IMR-90 (cell line): ENCODE measurements around the gene FBN1. TPM values are rescaled to one million over a fixed set of nuclear protein-coding genes. Genes with fewer than 3 reads are reported as not detected.

Source experiments
- ATAC-seq: fragments of 200-7000 bp; cut with Tn5 transposase; 2 replicates; pipeline ENCODE4 v1.9.1; 2020; ENCODE audit warnings: low read depth, mild to moderate bottlenecking, moderate library complexity
- BruUV-seq: library from RNA; stranded (reverse); fragments of 400-500 nt; replicated peaks from 2 replicates; lab custom pipeline; 2021; lab: Mats Ljungman, UMichigan
- CTCF ChIA-PET: fragments of 300-600 bp; formaldehyde crosslinking; extraction: SDS; loops from one replicate; lab custom pipeline; 2021; ENCODE audit warnings: antibody characterized with exemption; lab: Yijun Ruan, JAX
- POLR2A ChIA-PET: fragments of 300-600 bp; sonication (Branson Sonifier 250); formaldehyde crosslinking; loops from one replicate; lab custom pipeline; 2022; ENCODE audit warnings: antibody characterized with exemption; ENCODE audit not compliant: unreplicated experiment; lab: Charles Lee
- DNase-seq: peaks from one replicate; pipeline ENCODE4 v3.0.0; 2013
- H2AFZ ChIP-seq: replicated peaks from 2 replicates; pipeline ENCODE3; 2013; ENCODE audit warnings: low read length, mild to moderate bottlenecking; ENCODE audit not compliant: poor library complexity
- H2AK5ac ChIP-seq: 2 replicates; pipeline ENCODE4 v1.6.1; 2013; ENCODE audit warnings: low read depth, low read length, inconsistent platforms
- H2AK9ac ChIP-seq: replicated peaks from 2 replicates; pipeline ENCODE3; 2013; ENCODE audit warnings: mild to moderate bottlenecking, low read depth, low read length, moderate library complexity; ENCODE audit not compliant: poor library complexity
- H2BK120ac ChIP-seq: 2 replicates; pipeline ENCODE4 v1.6.1; 2013; ENCODE audit warnings: low read depth, low read length, inconsistent platforms
- H2BK15ac ChIP-seq: 3 replicates; pipeline ENCODE4 v1.6.1; 2013; ENCODE audit warnings: low read depth, low read length, inconsistent platforms
- H2BK20ac ChIP-seq: 2 replicates; pipeline ENCODE4 v1.6.1; 2013; ENCODE audit warnings: low read depth, mild to moderate bottlenecking, inconsistent platforms, low read length, moderate library complexity
- H2BK5ac ChIP-seq: 2 replicates; pipeline ENCODE4 v1.6.1; 2013; ENCODE audit warnings: mild to moderate bottlenecking, low read depth, low read length, inconsistent platforms; ENCODE audit not compliant: poor library complexity, severe bottlenecking
- H3K14ac ChIP-seq: replicated peaks from 2 replicates; pipeline ENCODE4 v1.6.1; 2013; ENCODE audit warnings: low read depth, low read length, inconsistent platforms
- H3K18ac ChIP-seq: 2 replicates; pipeline ENCODE4 v1.6.1; 2013; ENCODE audit warnings: low read depth, low read length, control low read depth
- H3K23ac ChIP-seq: 2 replicates; pipeline ENCODE4 v1.6.1; 2013; ENCODE audit warnings: low read depth, low read length, inconsistent platforms
- H3K27ac ChIP-seq: 2 replicates; pipeline ENCODE4 v1.5.1; 2013; ENCODE audit warnings: mild to moderate bottlenecking, control low read depth, low read length; ENCODE audit not compliant: insufficient read depth
- H3K27me3 ChIP-seq: 2 replicates; pipeline ENCODE4 v1.6.1; 2013; ENCODE audit warnings: low read length; ENCODE audit not compliant: control insufficient read depth, insufficient read depth
- H3K36me3 ChIP-seq: 2 replicates; pipeline ENCODE4 v1.6.1; 2013; ENCODE audit warnings: low read length, mixed read lengths; ENCODE audit not compliant: control insufficient read depth, insufficient read depth
- H3K4ac ChIP-seq: 2 replicates; pipeline ENCODE4 v1.6.1; 2013; ENCODE audit warnings: low read depth, low read length, inconsistent platforms
- H3K4me1 ChIP-seq: 2 replicates; pipeline ENCODE4 v1.6.1; 2013; ENCODE audit warnings: low read length, mixed read lengths; ENCODE audit not compliant: control insufficient read depth, insufficient read depth
- H3K4me2 ChIP-seq: 2 replicates; pipeline ENCODE4 v1.6.1; 2013; ENCODE audit warnings: low read depth, mild to moderate bottlenecking, control low read depth, low read length, moderate library complexity
- H3K4me3 ChIP-seq: 2 replicates; pipeline ENCODE4 v1.5.1; 2013; ENCODE audit warnings: low read depth, mild to moderate bottlenecking, control low read depth, low read length, moderate library complexity; ENCODE audit not compliant: insufficient read depth
- H3K56ac ChIP-seq: 2 replicates; pipeline ENCODE4 v1.6.1; 2013; ENCODE audit warnings: low read length, inconsistent platforms; ENCODE audit not compliant: insufficient read depth; ENCODE audit errors: extremely low read depth
- H3K79me1 ChIP-seq, 2 experiments: 2 replicates each; pipeline ENCODE4 v1.6.1; 2013; ENCODE audit warnings: low read length in 2 of 2, inconsistent platforms in 1 of 2, low read depth in 1 of 2
- H3K9ac ChIP-seq: 2 replicates; pipeline ENCODE4 v1.6.1; 2013; ENCODE audit warnings: low read depth, low read length, control low read depth
- H3K9me1 ChIP-seq: 2 replicates; pipeline ENCODE4 v1.6.1; 2013; ENCODE audit warnings: low read length, inconsistent platforms; ENCODE audit not compliant: insufficient read depth
- H3K9me3 ChIP-seq: 2 replicates; pipeline ENCODE4 v1.6.1; 2013; ENCODE audit warnings: low read length; ENCODE audit not compliant: control insufficient read depth, insufficient read depth
- H4K20me1 ChIP-seq: 2 replicates; pipeline ENCODE4 v1.6.1; 2013; ENCODE audit warnings: low read length, inconsistent platforms; ENCODE audit not compliant: insufficient read depth
- H4K5ac ChIP-seq: 2 replicates; pipeline ENCODE4 v1.6.1; 2013; ENCODE audit warnings: mild to moderate bottlenecking, low read depth, low read length, control low read depth
- H4K8ac ChIP-seq, 2 experiments: 2 replicates each; pipeline ENCODE4 v1.6.1; 2013; ENCODE audit warnings: low read depth in 2 of 2, low read length in 2 of 2, control low read depth in 1 of 2, inconsistent platforms in 1 of 2
- H4K91ac ChIP-seq: 2 replicates; pipeline ENCODE4 v1.6.1; 2013; ENCODE audit warnings: low read depth, low read length, inconsistent platforms; ENCODE audit not compliant: insufficient read depth
- BHLHE40 ChIP-seq: fragments of 150-350 bp; IDR thresholded peaks from 2 replicates; pipeline ENCODE4 v1.6.1; 2016; ENCODE audit warnings: mild to moderate bottlenecking, low read depth, low read length
- CEBPB ChIP-seq: IDR thresholded peaks from 2 replicates; pipeline ENCODE4 v1.6.1; 2012; ENCODE audit warnings: low read depth, low read length, improper control_type of control experiment
- CHD1 ChIP-seq: IDR thresholded peaks from 2 replicates; pipeline ENCODE4 v1.6.1; 2012; ENCODE audit warnings: low read depth, low read length, improper control_type of control experiment
- FOS ChIP-seq: fragments of 150-350 bp; IDR thresholded peaks from 2 replicates; pipeline ENCODE4 v1.6.1; 2016; ENCODE audit warnings: low read depth, low read length
- MAFK ChIP-seq: IDR thresholded peaks from 2 replicates; pipeline ENCODE4 v1.6.1; 2012; ENCODE audit warnings: low read depth, low read length, improper control_type of control experiment
- MAZ ChIP-seq: IDR thresholded peaks from 2 replicates; pipeline ENCODE4 v1.6.1; 2012; ENCODE audit warnings: low read depth, mild to moderate bottlenecking, low read length, improper control_type of control experiment, moderate library complexity, borderline replicate concordance
- MXI1 ChIP-seq: IDR thresholded peaks from 2 replicates; pipeline ENCODE4 v1.6.1; 2012; ENCODE audit warnings: low read depth, mild to moderate bottlenecking, low read length, moderate library complexity, borderline replicate concordance
- NFE2L2 ChIP-seq: fragments of 150-350 bp; IDR thresholded peaks from 2 replicates; pipeline ENCODE4 v1.6.1; 2016; ENCODE audit warnings: low read depth, mild to moderate bottlenecking, low read length
- POLR2A ChIP-seq: IDR thresholded peaks from 2 replicates; pipeline ENCODE4 v1.6.1; 2012; ENCODE audit warnings: mild to moderate bottlenecking, low read depth, low read length
- RAD21 ChIP-seq: IDR thresholded peaks from 2 replicates; pipeline ENCODE4 v1.6.1; 2012; ENCODE audit warnings: low read length, improper control_type of control experiment
- RCOR1 ChIP-seq: IDR thresholded peaks from 2 replicates; pipeline ENCODE4 v1.6.1; 2012; ENCODE audit warnings: mild to moderate bottlenecking, low read length, improper control_type of control experiment; ENCODE audit not compliant: insufficient replicate concordance
- RFX5 ChIP-seq: IDR thresholded peaks from 2 replicates; pipeline ENCODE4 v1.8.0; 2012; ENCODE audit warnings: low read depth, mild to moderate bottlenecking, low read length, moderate library complexity
- SMC3 ChIP-seq: fragments of 150-350 bp; IDR thresholded peaks from 2 replicates; pipeline ENCODE4 v1.6.1; 2016; ENCODE audit warnings: low read depth, mild to moderate bottlenecking, antibody characterized with exemption, low read length, moderate library complexity
- WGBS, 2 experiments: methylation state at CpG; one replicate each; pipeline versions ENCODE4 v1.1.5 to v1.1.7; 2013; ENCODE audit warnings: missing lambda C conversion rate in 2 of 2; ENCODE audit not compliant: insufficient read length in 1 of 2; ENCODE audit errors: extremely low coverage in 2 of 2; 5-methylcytosine and 5-hydroxymethylcytosine counted together
- dilution Hi-C: fragments of 300-500 bp; cut with HindIII; formaldehyde crosslinking; loops from one replicate; pipeline ENCODE4 v1.14.3; 2018; ENCODE audit warnings: low sequenced_read_pairs; ENCODE audit not compliant: unreplicated experiment
- in situ Hi-C: fragments of 300-500 bp; cut with MboI; formaldehyde crosslinking; loops from 3 replicates; pipeline ENCODE4 v1.14.3; 2019; ENCODE audit warnings: low sequenced_read_pairs, inconsistent platforms, mixed read lengths
- intact Hi-C: fragments of 100-400 bp; cut with micrococcal nuclease; formaldehyde crosslinking; loops from 2 replicates; pipeline ENCODE4 v1.10.0; 2022
- polyA plus RNA-seq, 3 experiments: library from polyadenylated mRNA; depleted of rRNA; stranded (reverse); fragments of >200 nt; gene quantifications; 2 replicates each; pipeline ENCODE4 v1.2.3, GENCODE V29; 2012; ENCODE audit warnings: low replicate concordance in 1 of 3
- total RNA-seq: library from RNA; depleted of rRNA; stranded (reverse); fragments of >200 nt; gene quantifications from 2 replicates; pipeline ENCODE4 v1.2.3, GENCODE V29; 2012
- TF ChIP-seq, protein P1 (sequence below): conservative IDR thresholded peaks from 2 replicates; pipeline ENCODE4 v1.5.1; 2012; ENCODE audit warnings: mild to moderate bottlenecking, low read depth, low read length, improper control_type of control experiment
- TF ChIP-seq, protein P2 (sequence below): fragments of 150-350 bp; IDR thresholded peaks from 2 replicates; pipeline ENCODE4 v1.6.1; 2017; ENCODE audit warnings: mild to moderate bottlenecking, antibody characterized with exemption, low read length, low read depth
- TF ChIP-seq, protein P3 (sequence below): fragments of 150-350 bp; IDR thresholded peaks from 2 replicates; pipeline ENCODE4 v1.6.1; 2016; ENCODE audit warnings: low read depth, mild to moderate bottlenecking, low read length, moderate library complexity, borderline replicate concordance

The FBN1 gene
- total and polyA plus RNA-seq, 2 of the 4 experiments (the other 2 are of a cell fraction): 134 to 283 TPM

DNA sequence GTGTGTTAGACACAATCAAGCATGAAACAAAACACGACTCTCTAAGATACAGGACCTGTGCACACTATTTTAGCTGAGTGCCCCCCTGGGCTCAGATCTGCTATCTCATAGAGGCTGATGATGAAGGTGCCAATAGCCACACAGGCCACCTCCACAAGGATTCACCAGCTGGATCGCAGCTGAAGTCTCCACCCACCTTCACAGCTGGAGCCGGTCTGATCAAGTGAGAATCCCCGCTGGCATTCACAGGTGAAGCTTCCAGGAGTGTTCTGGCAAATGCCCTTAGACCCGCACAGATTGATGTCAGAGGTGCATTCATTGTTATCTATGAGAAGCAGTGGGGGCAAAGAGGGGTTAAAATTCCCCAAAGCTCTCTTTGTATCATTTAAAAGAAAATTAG, 224.1 kb downstream of the FBN1 start:
- peaks cover 5% of the 10 kb centered on the region for H3K9me1 ChIP-seq

More for the DNA sequence above, 224.1 kb downstream of the FBN1 start:
- Histone ChIP-seq H4K5ac (no peak overlapping the region), H3K14ac (no peak overlapping the region), H4K91ac (no peak overlapping the region), H2AK9ac (no peak overlapping the region), H2AFZ (no peak overlapping the region), H3K18ac (no peak overlapping the region), H2BK20ac (no peak overlapping the region), H3K4me2 (no peak overlapping the region), H3K27ac (no peak overlapping the region), H2AK5ac (no peak overlapping the region), H3K4me3 (no peak overlapping the region), H2BK15ac (no peak overlapping the region), H2BK120ac (no peak overlapping the region), H3K4ac (no peak overlapping the region), H3K9ac (no peak overlapping the region), H3K56ac (no peak overlapping the region), H3K9me3 (no peaks in the 10 kb centered on the region), H2BK5ac (no peak overlapping the region), H4K8ac (no peak overlapping the region), H3K27me3 (no peaks in the 10 kb centered on the region), H3K23ac (no peak overlapping the region), H3K4me1 (peaks cover 7% of the 10 kb centered on the region; the same call in 1 of the 2 replicates), H4K20me1 (no peaks in the 10 kb centered on the region), H3K36me3 (peaks cover 51% of the 10 kb centered on the region), H3K79me1 (peaks cover 8 to 24% of the 10 kb centered on the region in 2 experiments)
- intact Hi-C loops: loop anchor here (10.0 kb wide), 1 partner anchor 223 kb away; the partner anchor contains the start of gene FBN1
- BruUV-seq: no TSS peak
- TF ChIP-seq POLR2A: no peak
- no peak for TF ChIP-seq RAD21
- TF ChIP-seq BHLHE40: no peak
- TF ChIP-seq FOS: no peak
- TF ChIP-seq RCOR1: no peak
- TF ChIP-seq CEBPB: no peak
- no peak for TF ChIP-seq MXI1
- TF ChIP-seq RFX5: no peak
- no peak for TF ChIP-seq SMC3
- TF ChIP-seq, protein P1, sequence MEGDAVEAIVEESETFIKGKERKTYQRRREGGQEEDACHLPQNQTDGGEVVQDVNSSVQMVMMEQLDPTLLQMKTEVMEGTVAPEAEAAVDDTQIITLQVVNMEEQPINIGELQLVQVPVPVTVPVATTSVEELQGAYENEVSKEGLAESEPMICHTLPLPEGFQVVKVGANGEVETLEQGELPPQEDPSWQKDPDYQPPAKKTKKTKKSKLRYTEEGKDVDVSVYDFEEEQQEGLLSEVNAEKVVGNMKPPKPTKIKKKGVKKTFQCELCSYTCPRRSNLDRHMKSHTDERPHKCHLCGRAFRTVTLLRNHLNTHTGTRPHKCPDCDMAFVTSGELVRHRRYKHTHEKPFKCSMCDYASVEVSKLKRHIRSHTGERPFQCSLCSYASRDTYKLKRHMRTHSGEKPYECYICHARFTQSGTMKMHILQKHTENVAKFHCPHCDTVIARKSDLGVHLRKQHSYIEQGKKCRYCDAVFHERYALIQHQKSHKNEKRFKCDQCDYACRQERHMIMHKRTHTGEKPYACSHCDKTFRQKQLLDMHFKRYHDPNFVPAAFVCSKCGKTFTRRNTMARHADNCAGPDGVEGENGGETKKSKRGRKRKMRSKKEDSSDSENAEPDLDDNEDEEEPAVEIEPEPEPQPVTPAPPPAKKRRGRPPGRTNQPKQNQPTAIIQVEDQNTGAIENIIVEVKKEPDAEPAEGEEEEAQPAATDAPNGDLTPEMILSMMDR: no peak
- TF ChIP-seq CHD1: no peak
- TF ChIP-seq NFE2L2: no peak
- no peak for TF ChIP-seq MAFK
- TF ChIP-seq MAZ: no peak
- TF ChIP-seq, protein P2, sequence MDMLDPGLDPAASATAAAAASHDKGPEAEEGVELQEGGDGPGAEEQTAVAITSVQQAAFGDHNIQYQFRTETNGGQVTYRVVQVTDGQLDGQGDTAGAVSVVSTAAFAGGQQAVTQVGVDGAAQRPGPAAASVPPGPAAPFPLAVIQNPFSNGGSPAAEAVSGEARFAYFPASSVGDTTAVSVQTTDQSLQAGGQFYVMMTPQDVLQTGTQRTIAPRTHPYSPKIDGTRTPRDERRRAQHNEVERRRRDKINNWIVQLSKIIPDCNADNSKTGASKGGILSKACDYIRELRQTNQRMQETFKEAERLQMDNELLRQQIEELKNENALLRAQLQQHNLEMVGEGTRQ: no peak
- TF ChIP-seq, protein P3, sequence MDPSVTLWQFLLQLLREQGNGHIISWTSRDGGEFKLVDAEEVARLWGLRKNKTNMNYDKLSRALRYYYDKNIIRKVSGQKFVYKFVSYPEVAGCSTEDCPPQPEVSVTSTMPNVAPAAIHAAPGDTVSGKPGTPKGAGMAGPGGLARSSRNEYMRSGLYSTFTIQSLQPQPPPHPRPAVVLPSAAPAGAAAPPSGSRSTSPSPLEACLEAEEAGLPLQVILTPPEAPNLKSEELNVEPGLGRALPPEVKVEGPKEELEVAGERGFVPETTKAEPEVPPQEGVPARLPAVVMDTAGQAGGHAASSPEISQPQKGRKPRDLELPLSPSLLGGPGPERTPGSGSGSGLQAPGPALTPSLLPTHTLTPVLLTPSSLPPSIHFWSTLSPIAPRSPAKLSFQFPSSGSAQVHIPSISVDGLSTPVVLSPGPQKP: no peak
- CTCF ChIA-PET: no interaction called here
- WGBS, 2 experiments: no CpG with 5 or more reads among the region's 5 CpGs
- dilution Hi-C loops: no loop called here
- in situ Hi-C loops: no loop called here
- DNase-seq: no peak
- no peak for ATAC-seq
- POLR2A ChIA-PET: interaction anchor here (0.7 kb wide), 1 partner anchor 56 kb away, joined by 5 read pairs; no protein-coding TSS in a partner anchor
